Sigmoid colon (tissue), 7 donors: ENCODE results near the gene CEACAM19. TPM values are rescaled to one million over a fixed set of nuclear protein-coding genes. Genes with fewer than 3 reads are reported as not detected.

Source experiments
- DNase-seq: peaks from one replicate; pipeline ENCODE4 v3.0.0-alpha.2; 2019
- H3K27ac ChIP-seq, 4 donors: fragments of 200-600 bp; sonication (generic); one replicate each; pipeline ENCODE4 v1.5.1; 2016 to 2019; ENCODE audit warnings: mild to moderate bottlenecking in 1 of 4
- H3K27me3 ChIP-seq, 3 donors: fragments of 200-600 bp; sonication (generic); one replicate each; pipeline ENCODE4 v1.5.1; 2019; ENCODE audit warnings: mild to moderate bottlenecking in 1 of 3
- H3K36me3 ChIP-seq, 4 donors: fragments of 200-600 bp; sonication (generic); one replicate each; pipeline ENCODE4 v1.5.1; 2016 to 2019
- H3K4me1 ChIP-seq, 4 donors: fragments of 200-600 bp; sonication (generic); one replicate each; pipeline ENCODE4 v1.5.1; 2017 to 2019
- H3K4me3 ChIP-seq, 4 donors: fragments of 200-600 bp; sonication (generic); one replicate each; pipeline ENCODE4 v1.5.1; 2017 to 2019; ENCODE audit warnings: mild to moderate bottlenecking in 2 of 4, moderate library complexity in 1 of 4
- H3K9me3 ChIP-seq, 4 donors: fragments of 200-600 bp in 3 of 4; sonication (generic) in 3 of 4; one replicate each; pipeline versions ENCODE4 v1.5.1 to v1.6.1; 2013 to 2019
- CTCF ChIP-seq, 4 experiments: fragments of 450-650 bp in 3 of 4; fragments of 200-600 bp in 1 of 4; IDR thresholded peaks; one replicate each; pipeline ENCODE4 v1.5.1; 2016 to 2019; ENCODE audit warnings: antibody characterized with exemption in 4 of 4, mild to moderate bottlenecking in 3 of 4, moderate library complexity in 2 of 4
- EP300 ChIP-seq, 4 donors: sonication (generic); formaldehyde crosslinking; IDR thresholded peaks; one replicate each; pipeline ENCODE4 v1.6.1; 2017; ENCODE audit warnings: antibody characterized with exemption in 4 of 4
- POLR2A ChIP-seq, 2 donors: fragments of 450-650 bp; IDR thresholded peaks; one replicate each; pipeline ENCODE4 v1.6.1; 2016; ENCODE audit warnings: antibody characterized with exemption in 2 of 2, mild to moderate bottlenecking in 2 of 2, moderate library complexity in 2 of 2
- POLR2AphosphoS5 ChIP-seq, 4 donors: sonication (generic); formaldehyde crosslinking; IDR thresholded peaks; one replicate each; pipeline ENCODE4 v1.6.1; 2017; ENCODE audit warnings: antibody characterized with exemption in 4 of 4
- WGBS, 2 donors: extraction: QIAGEN DNeasy Blood & Tissue Kit; methylation state at CpG; one replicate each; pipeline ENCODE4 v1.1.7; 2013; 5-methylcytosine and 5-hydroxymethylcytosine counted together
- intact Hi-C: fragments of 100-400 bp; cut with DNase I; formaldehyde crosslinking; loops from one replicate; pipeline ENCODE4 v1.15.1; 2023
- polyA plus RNA-seq, 3 donors: library from polyadenylated mRNA; stranded (reverse); fragments of 200-250 nt; gene quantifications; one replicate each; pipeline ENCODE4 v1.2.3, GENCODE V29; 2013
- total RNA-seq, 4 donors: library from RNA; depleted of rRNA; stranded (reverse); fragments of >200 nt; gene quantifications; one replicate each; pipeline ENCODE4 v1.1.0, GENCODE V29; 2016
- donor health status: healthy with polysubstance abuse.
- donor health status: Bipolar disorder and iron deficiency.
- donor health status: healthy.

The CEACAM19 gene
- total and polyA plus RNA-seq, 7 donors = 0.60 to 5.3 (median 1.4) TPM

DNA sequence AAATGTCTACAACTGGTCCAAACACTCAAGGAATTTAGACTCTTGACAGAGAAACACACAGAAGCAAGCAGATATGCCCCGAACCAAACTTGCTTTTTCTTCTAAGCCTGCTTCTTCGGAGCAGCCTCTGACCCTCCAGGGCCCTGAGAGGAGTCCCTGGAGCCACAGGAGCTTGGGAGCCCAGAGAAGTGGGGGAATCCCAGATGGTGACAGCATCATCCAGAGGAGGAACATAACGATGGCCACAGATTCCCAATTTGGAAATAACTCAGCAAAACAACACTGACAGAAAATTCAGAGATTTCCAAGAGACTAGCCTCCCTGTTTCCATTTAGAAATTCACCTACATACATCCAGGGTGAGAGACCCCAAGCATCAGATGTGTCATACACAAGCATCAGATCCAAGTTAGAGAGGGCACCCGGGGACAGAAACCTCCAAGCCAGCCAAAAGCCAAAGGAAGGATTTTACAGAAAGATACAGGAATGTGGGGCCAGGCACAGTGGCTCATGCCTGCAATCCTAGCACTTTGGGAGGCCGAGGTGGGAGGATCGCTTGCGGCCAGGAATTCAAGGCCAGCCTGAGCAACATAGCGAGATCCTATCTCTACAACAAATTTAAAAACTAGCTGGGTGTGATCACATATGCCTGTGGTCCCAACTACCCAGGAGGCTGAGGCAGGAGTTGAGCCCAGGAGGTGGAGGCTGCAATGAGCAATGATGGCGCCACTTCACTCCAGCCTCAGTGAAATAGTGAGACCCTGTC is 29.6 kb upstream of the CEACAM19 start:
- DNase-seq = no peak
- no peaks in the 10 kb centered on the region for H3K27me3 ChIP-seq
- peaks cover 0 to 15% (median 2%) of the 10 kb centered on the region in 4 donors for H3K4me1 ChIP-seq
- H3K36me3 ChIP-seq = no peaks in the 10 kb centered on the region
- no peak overlapping the region for H3K4me3 ChIP-seq
- TF ChIP-seq CTCF (IDR thresholded peaks at IDR 0.05) (no peak), POLR2A (IDR thresholded peaks at IDR 0.05) (no peak), EP300 (IDR thresholded peaks at IDR 0.05) (no peak), POLR2AphosphoS5 (IDR thresholded peaks at IDR 0.05) (no peak)
- 92 to 95% methylated on average over 9 of the region's 9 CpGs for WGBS, 2 donors
- no peaks in the 10 kb centered on the region for H3K9me3 ChIP-seq
- intact Hi-C loops = no loop called here
- H3K27ac ChIP-seq = no peak overlapping the region

GRCh38 chr19:44642377-44642776 is 28.9 kb upstream of the CEACAM19 start:
- Histone ChIP-seq H3K27ac (no peak overlapping the region), H3K4me3 (no peak overlapping the region), H3K4me1 (peaks cover 0 to 22% (median 2%) of the 10 kb centered on the region in 4 donors), H3K9me3 (no peaks in the 10 kb centered on the region), H3K36me3 (peaks cover 0 to 4% (median 0%) of the 10 kb centered on the region in 4 donors), H3K27me3 (no peaks in the 10 kb centered on the region)
- WGBS, 2 donors = 48 to 51% methylated on average over 1 of the region's 1 CpG
- intact Hi-C loops = no loop called here
- DNase-seq = no peak
- TF ChIP-seq POLR2AphosphoS5 (IDR thresholded peaks at IDR 0.05) = no peak
- TF ChIP-seq CTCF (IDR thresholded peaks at IDR 0.05) = no peak
- no peak for TF ChIP-seq POLR2A (IDR thresholded peaks at IDR 0.05)
- no peak for TF ChIP-seq EP300 (IDR thresholded peaks at IDR 0.05)

- H3K27ac ChIP-seq = peak within 1 kb of the TSS; percentile 74 to 92 (median 81)
- peak within 1 kb of the TSS; percentile 56 to 93 (median 66) for H3K4me3 ChIP-seq
- peak; percentile 80 for DNase-seq
- no peaks in the 10 kb centered on the region for H3K27me3 ChIP-seq
- 1% methylated on average over 70 of the region's 70 CpGs for WGBS, 2 donors
- peaks cover 0 to 34% (median 7%) of the 10 kb centered on the region in 4 donors for H3K4me1 ChIP-seq
- TF ChIP-seq POLR2A (IDR thresholded peaks at IDR 0.05) = peak; percentile 38 to 42
- TF ChIP-seq POLR2AphosphoS5 (IDR thresholded peaks at IDR 0.05) = peak; percentile 52 to 76 (median 66)
- no peak for TF ChIP-seq CTCF (IDR thresholded peaks at IDR 0.05)
- no peaks in the 10 kb centered on the region for H3K9me3 ChIP-seq
- peaks cover 0 to 11% (median 0%) of the 10 kb centered on the region in 4 donors for H3K36me3 ChIP-seq
- intact Hi-C loops = no loop called here
Observed at GRCh38 chr19:44643605-44644401, 27.5 kb upstream of the CEACAM19 start, which contains the start of gene PVR. Gene PVR, plus strand, starts transcription at chr19:44643910. Its CDS starts 187 bp downstream, at chr19:44644097.

- WGBS, 2 donors = 4 to 14% methylated on average over 13 of the region's 13 CpGs
- TF ChIP-seq POLR2AphosphoS5 (IDR thresholded peaks at IDR 0.05) (peak in 1 of 4 donors; percentile 55), EP300 (IDR thresholded peaks at IDR 0.05) (no peak)
- peak overlapping the region; percentile 56 to 93 (median 66) for H3K4me3 ChIP-seq
- intact Hi-C loops = no loop called here
- H3K4me1 ChIP-seq = peaks cover 0 to 36% (median 8%) of the 10 kb centered on the region in 4 donors
- peak overlapping the region; percentile 74 to 92 (median 81) for H3K27ac ChIP-seq
- DNase-seq = peak; percentile 68
- H3K27me3 ChIP-seq = no peaks in the 10 kb centered on the region
- no peaks in the 10 kb centered on the region for H3K9me3 ChIP-seq
- peaks cover 0 to 11% (median 0%) of the 10 kb centered on the region in 4 donors for H3K36me3 ChIP-seq
Observed at GRCh38 chr19:44644402-44645016, 26.8 kb upstream of the CEACAM19 start.
